ENCODE results near the gene TGFBR1.

DNA sequence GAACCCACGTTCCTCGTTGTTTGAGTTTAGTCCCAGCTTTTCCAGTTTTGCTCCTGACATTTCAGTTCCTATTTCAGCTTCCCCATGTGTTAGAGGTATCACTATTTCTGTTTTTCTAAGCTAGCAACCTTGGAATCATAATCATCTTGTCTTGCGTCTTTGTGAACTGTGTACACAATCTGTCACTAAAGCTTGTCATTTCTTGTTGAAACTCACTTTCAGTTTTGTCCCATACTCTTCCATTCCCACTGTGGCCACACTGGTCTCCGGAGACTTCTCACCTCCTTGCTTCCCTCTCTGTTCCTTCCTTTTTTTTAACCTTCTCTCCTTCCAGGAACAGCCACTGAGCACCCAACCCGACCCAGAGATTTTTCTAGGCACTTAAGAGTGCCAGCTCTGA, 36.9 kb downstream of the TGFBR1 start:
- TF ChIP-seq CTCF (IDR thresholded peaks at IDR 0.05) (no peak), POLR2A (IDR thresholded peaks at IDR 0.05) (no peak)
